ENCODE data around the gene RTKN2.

DNA sequence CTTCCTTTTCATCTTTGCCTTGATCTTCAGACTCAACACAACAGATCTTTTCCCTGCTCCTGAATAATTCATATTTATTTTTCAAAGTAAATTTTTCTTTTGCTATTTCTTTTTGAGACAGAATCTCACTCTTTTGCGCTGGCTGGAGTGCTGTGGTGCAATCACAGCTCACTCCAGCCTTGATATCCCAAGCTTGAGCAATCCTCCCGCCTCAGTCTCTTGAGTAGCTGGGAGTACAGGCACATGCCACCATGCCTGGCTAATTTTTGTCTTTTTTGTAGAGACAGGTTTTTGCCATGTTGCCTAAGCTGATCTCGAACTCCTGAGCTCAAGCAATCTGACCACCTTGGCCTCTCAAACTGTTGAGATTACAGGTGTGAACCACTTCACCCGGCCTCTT, 9.2 kb downstream of the RTKN2 start:
- no peak for TF ChIP-seq POLR2AphosphoS5 (IDR thresholded peaks at IDR 0.05; ENCODE audit: low read depth, low read length)
- TF ChIP-seq, protein P1, sequence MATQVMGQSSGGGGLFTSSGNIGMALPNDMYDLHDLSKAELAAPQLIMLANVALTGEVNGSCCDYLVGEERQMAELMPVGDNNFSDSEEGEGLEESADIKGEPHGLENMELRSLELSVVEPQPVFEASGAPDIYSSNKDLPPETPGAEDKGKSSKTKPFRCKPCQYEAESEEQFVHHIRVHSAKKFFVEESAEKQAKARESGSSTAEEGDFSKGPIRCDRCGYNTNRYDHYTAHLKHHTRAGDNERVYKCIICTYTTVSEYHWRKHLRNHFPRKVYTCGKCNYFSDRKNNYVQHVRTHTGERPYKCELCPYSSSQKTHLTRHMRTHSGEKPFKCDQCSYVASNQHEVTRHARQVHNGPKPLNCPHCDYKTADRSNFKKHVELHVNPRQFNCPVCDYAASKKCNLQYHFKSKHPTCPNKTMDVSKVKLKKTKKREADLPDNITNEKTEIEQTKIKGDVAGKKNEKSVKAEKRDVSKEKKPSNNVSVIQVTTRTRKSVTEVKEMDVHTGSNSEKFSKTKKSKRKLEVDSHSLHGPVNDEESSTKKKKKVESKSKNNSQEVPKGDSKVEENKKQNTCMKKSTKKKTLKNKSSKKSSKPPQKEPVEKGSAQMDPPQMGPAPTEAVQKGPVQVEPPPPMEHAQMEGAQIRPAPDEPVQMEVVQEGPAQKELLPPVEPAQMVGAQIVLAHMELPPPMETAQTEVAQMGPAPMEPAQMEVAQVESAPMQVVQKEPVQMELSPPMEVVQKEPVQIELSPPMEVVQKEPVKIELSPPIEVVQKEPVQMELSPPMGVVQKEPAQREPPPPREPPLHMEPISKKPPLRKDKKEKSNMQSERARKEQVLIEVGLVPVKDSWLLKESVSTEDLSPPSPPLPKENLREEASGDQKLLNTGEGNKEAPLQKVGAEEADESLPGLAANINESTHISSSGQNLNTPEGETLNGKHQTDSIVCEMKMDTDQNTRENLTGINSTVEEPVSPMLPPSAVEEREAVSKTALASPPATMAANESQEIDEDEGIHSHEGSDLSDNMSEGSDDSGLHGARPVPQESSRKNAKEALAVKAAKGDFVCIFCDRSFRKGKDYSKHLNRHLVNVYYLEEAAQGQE (IDR thresholded peaks at IDR 0.05; ENCODE audit: insufficient read depth in 1 of 2, low read depth in 2 of 2, low read length in 2 of 2), result no peak
- no peak for TF ChIP-seq SIN3A (IDR thresholded peaks at IDR 0.05; ENCODE audit: borderline replicate concordance, insufficient read depth, low read length)
- no peak for TF ChIP-seq TAF1 (IDR thresholded peaks at IDR 0.05; ENCODE audit: borderline replicate concordance, insufficient read depth, low read length)
- no peak for TF ChIP-seq FOXP2 (optimal IDR thresholded peaks at IDR 0.05; ENCODE audit: borderline replicate concordance, extremely low read depth, extremely low read length, insufficient read depth)

Data from PFSK-1 (cell line).